GM18858 (cell line): ENCODE results near the gene SCN9A.
A peak's percentile ranks its signal among the peaks of the same experiment; 100 is the strongest.
"Not testable (repeated sequence)": the region's sequence is repeated elsewhere in the genome, so short reads cannot be mapped to it uniquely, and the experiment has no call there.

Experiments used
- ATAC-seq: cut with Tn5 transposase; IDR thresholded peaks from one replicate; pipeline ENCODE4 v1.9.1; 2021; ENCODE audit not compliant: unreplicated experiment

Gene SCN9A

DNA sequence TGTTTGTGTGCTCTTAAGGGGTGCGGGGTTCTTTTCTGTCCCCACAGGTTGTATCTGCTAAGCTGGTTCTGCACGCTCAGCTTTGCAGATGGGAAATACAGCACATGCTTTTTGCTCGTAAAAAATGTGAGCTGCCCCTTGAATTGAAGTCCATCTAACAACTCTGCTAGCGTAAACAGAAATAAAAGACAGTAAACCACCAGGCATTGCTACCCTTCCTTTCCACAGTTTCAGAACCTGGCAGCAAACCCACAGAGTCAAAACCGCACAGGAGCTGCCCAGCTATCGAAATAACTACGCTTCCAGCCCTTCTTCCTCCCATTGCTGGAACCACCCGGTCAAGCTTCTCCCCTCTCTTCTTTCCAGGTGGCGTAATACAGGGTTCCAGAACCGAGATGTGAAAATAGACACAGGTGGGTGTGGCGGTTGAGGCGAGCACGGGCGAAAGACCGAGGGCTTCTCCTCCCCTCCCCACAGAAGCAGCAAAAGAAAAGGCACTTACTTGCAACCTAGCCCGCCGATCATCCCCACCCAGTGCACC, 479 bp downstream of the SCN9A start:
- ATAC-seq = peak; percentile 5

- ATAC-seq = no peak
Measured at GRCh38 chr2:166373951-166374350, 1.8 kb downstream of the SCN9A start.

GRCh38 chr2:166373539-166373938, 2.2 kb downstream of the SCN9A start:
- ATAC-seq = no peak

- ATAC-seq = no peak
Measured at GRCh38 chr2:166373105-166373504, 2.6 kb downstream of the SCN9A start.

GRCh38 chr2:166372046-166372445, 3.7 kb downstream of the SCN9A start:
- no peak for ATAC-seq

DNA sequence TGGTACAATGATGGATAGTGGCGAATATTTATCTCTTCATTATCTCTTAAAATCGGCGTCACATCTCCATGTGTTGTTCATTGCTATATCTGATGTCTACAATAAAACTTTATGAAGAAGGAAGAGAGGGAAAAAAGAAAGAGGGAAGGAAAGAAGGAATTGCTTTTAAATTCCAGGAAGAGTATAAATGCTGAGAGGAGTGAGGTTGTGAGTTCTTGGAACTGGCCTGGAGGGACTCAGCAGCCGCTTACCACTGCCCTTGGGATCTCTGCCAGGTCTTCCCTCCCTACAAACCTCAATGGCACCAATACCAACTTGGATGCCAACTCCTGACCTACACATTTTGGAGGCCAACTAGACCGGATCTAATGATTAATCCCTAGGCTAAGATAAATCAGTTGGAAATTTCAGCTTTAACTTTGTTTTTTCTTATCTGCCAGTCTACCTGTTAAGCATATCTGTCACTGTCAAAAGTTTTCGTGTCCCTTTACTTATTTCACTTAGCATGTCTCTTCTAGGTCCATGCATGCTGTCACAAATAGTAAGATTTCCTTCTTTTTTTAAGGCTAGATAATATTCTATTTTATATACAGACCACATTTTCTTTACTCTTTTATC, 9.8 kb downstream of the SCN9A start:
- ATAC-seq = no peak

GRCh38 chr2:166365239-166365638, 10.5 kb downstream of the SCN9A start:
- no peak for ATAC-seq

DNA sequence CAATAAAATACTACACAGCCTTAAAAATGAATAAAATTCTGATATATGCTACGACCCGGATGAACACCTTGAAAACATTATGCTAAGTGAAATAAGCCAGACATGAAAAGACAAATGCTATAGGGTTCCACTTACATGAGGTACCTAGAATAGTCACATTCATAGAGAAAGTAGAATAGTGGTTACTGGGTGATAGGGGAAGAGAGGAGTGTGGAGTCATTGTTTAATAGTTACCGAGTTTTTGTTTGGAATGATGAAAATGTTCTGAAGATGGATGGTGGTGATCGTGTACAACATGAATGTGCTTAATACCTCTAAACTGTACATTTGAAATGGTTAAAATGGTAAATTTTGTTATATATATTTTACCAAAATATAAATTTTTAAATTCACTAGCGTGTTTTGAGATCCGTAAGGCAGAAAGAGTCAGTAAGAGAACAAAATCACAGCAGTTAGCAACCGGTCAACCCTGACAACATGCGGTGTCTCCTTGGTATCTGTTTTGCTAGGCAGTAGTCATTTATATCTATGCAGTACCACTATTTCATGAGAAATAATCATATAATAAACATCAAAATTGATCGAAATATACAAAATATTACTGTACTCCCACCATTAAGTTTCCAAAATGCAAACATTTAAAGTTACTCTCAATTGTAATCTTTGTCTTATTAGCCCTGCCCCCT, 11.1 kb downstream of the SCN9A start:
- no peak for ATAC-seq

- no peak for ATAC-seq
Measured at GRCh38 chr2:166361351-166362153, 14.2 kb downstream of the SCN9A start.

DNA sequence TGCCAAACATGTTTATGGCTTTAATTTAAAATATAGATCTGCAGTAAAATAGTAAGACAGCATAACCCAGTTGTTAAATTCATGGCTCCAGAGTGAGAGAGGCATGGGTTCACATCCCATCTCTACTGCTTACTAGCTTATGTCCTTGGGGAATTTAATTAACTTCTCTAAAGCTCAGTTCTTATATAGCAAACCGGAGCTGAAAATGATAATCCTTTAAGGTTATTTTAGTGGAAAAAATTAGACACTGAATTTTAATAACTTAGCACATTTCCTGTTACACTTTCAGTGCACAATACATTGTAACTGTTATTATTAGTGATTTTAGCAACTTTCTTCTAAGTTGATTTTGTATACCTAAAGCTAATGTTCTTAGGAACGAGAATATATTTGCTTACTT, 14.8 kb downstream of the SCN9A start:
- no peak for ATAC-seq

GRCh38 chr2:166360426-166360825, 15.3 kb downstream of the SCN9A start:
- no peak for ATAC-seq

DNA sequence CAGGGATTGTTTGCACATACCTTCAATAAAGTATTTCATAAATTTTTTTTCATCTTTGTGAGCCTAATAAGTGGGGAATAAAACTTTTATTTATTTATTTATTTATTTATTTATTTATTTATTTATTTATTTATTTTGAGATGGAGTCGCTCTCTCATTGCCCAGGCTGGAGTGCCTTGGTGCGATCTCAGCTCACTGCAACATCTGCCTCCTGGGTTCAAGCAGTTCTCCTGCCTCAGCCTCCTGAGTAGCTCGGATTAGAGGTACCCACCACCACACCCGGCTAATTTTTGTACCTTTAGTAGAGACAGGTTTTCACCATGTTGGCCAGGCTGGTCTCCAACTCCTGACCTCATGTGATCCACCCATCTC, 17.8 kb downstream of the SCN9A start:
- ATAC-seq = not testable (repeated sequence)

DNA sequence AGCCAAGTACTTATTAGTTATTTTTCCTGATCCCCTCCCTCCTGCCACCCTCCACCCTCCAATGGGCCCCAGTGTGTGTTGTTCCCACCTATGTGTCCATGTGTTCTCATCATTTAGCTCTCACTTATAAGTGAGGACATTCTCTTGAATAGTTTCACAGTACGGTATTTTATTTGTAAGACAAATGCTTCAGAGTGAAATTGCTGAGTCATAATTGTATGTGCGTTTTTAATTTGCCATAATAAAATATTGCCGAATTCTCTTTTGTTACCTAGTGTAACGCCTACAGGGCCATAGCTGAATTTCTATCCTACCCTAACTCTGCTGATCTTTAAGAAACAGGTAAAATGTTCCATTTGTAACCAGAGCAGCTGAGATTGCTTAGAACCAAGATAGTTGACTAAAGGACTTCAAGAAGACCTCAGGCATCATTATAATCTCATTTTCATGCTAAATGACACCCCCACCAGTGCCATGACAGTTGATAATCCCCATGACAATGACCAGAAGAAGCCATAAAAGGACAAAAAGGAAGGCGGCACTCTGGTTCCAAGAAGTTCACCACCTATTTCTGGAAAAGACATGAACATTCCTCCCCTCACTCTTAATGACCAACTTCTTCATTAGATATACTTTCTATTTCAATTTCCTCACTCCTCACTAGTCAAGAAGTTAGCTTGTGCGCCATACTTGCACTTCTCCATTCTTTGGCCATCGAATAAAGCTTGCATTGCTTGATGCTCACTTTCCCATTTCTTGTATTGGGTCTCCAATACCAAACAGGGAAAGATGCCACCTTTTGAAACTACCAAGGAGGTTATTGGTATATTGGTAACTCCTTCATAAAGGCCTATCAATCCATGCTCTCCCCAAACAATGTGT, 18.4 kb downstream of the SCN9A start:
- ATAC-seq = no peak

GRCh38 chr2:166351319-166351718, 24.4 kb downstream of the SCN9A start:
- ATAC-seq = no peak

DNA sequence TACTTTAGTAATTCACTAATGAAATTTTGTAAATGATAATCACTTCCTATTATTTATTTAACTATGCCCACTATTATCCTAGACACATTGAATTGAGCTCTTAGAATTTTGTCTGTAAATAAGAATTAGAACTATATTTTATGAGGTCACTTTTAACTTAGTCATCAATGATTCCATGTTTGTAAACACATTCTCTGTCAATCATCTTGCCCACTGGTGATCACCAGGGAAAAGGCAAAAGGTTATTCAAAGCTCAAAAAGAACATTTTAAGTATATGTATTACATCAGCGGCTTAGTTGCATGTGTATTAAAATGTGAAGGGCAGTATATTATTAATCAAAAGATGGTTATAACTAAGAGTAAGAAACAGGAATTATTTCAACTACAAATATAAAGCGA, 25.2 kb downstream of the SCN9A start:
- ATAC-seq = no peak

DNA sequence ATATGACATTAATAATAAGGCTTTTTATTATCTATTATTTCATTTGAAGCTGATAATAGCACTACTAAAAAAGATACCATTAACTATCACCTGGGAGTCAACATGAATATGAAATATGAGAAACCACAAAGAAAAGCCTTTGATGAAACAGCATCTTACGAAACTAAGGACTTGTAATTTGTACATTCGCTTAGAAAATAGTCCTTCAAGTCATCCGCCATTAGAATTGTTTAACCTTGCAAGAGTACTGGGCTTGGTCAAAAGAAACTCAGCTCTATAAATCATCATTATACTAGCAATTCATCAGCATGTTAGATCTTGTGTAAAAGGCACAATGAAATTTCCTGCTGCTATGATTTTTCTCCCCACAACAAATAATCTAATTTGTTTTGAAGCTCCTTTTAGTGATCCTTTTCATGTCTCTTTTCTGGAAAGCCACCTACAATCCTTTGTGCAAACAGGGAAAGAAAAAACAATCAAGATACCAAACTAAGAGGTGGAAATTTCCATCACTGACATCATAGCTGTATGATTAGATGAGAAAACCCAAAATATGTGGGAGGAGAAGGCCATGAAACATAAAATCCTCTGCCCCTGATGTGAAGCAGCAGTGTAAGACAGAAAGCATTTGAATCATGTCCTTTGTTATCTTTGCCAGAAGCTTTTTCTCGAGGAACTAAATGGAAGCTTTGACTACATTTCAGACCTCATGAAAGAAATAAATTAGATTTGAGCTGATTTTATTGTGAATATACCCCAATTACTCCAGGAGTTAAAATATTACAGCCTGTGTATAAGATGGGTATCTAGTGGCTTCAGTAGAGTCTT, 31.2 kb downstream of the SCN9A start:
- no peak for ATAC-seq

- peak; percentile 44 for ATAC-seq
Measured at GRCh38 chr2:166343467-166343866, 32.3 kb downstream of the SCN9A start.

- ATAC-seq = no peak
Measured at GRCh38 chr2:166341426-166341825, 34.3 kb downstream of the SCN9A start.

GRCh38 chr2:166338831-166339339, 36.9 kb downstream of the SCN9A start:
- ATAC-seq = no peak

- ATAC-seq = no peak
Measured at GRCh38 chr2:166337932-166338331, 37.8 kb downstream of the SCN9A start.
